HEK293 (cell line): ENCODE measurements around the gene LACRT.

Experiments used
- CTCF ChIA-PET: fragments of 350-600 bp; formaldehyde crosslinking; extraction: SDS; loops from one replicate; lab custom pipeline; 2021; ENCODE audit warnings: antibody characterized with exemption; lab: Yijun Ruan, JAX
- POLR2A ChIA-PET: fragments of 300-600 bp; formaldehyde crosslinking; extraction: SDS; loops from one replicate; lab custom pipeline; 2020; ENCODE audit warnings: antibody characterized with exemption, inconsistent platforms; lab: Yijun Ruan, JAX
- H3K27ac ChIP-seq: fragments of 200-500 bp; sonication (Bioruptor generic); 2 replicates; pipeline ENCODE4 v1.5.1; 2014; ENCODE audit warnings: low read depth, low read length, control low read depth, inconsistent platforms; ENCODE audit errors: extremely low read depth
- H3K36me3 ChIP-seq, 2 experiments: fragments of 200-500 bp in 1 of 2; sonication (Bioruptor generic) in 1 of 2; 1 replicate in 1 of 2; 2 replicates in 1 of 2; pipeline ENCODE4 v1.5.1; 2014 to 2017; ENCODE audit warnings: inconsistent platforms in 2 of 2, low read length in 2 of 2; ENCODE audit not compliant: control insufficient read depth in 2 of 2, insufficient read depth in 1 of 2
- H3K4me1 ChIP-seq: fragments of 200-500 bp; sonication (Bioruptor generic); 2 replicates; pipeline ENCODE4 v1.5.1; 2014; ENCODE audit warnings: mild to moderate bottlenecking, low read length, inconsistent platforms; ENCODE audit not compliant: control insufficient read depth, insufficient read depth
- H3K4me3 ChIP-seq: 2 replicates; pipeline ENCODE4 v1.5.1; 2011; ENCODE audit warnings: low read depth, mild to moderate bottlenecking, control low read depth, low read length, moderate library complexity
- H3K9me3 ChIP-seq: fragments of 200-500 bp; sonication (Bioruptor generic); 2 replicates; pipeline ENCODE4 v1.5.1; 2014; ENCODE audit warnings: low read depth, low read length, inconsistent platforms; ENCODE audit not compliant: control insufficient read depth, insufficient read depth
- BCL11A ChIP-seq: fragments of 450-650 bp; formaldehyde crosslinking; IDR thresholded peaks from 2 replicates; pipeline ENCODE4 v1.5.1; 2016; ENCODE audit warnings: low read depth, missing biosample characterization, missing genetic modification characterization
- KLF10 ChIP-seq: fragments of 450-650 bp; IDR thresholded peaks from 2 replicates; pipeline ENCODE4 v1.5.1; 2018; ENCODE audit warnings: missing biosample characterization, mild to moderate bottlenecking, missing genetic modification characterization
- PATZ1 ChIP-seq: fragments of 450-650 bp; formaldehyde crosslinking; IDR thresholded peaks from 2 replicates; pipeline ENCODE4 v1.5.1; 2016; ENCODE audit warnings: missing biosample characterization, missing genetic modification characterization
- REST ChIP-seq: fragments of 450-650 bp; formaldehyde crosslinking; IDR thresholded peaks from 2 replicates; pipeline ENCODE4 v1.5.1; 2016; ENCODE audit warnings: missing biosample characterization, missing genetic modification characterization
- ZBTB1 ChIP-seq: fragments of 450-650 bp; formaldehyde crosslinking; IDR thresholded peaks from 2 replicates; pipeline ENCODE4 v1.5.1; 2016; ENCODE audit warnings: missing biosample characterization, missing genetic modification characterization
- ZBTB6 ChIP-seq: fragments of 450-650 bp; formaldehyde crosslinking; IDR thresholded peaks from 2 replicates; pipeline ENCODE4 v1.5.1; 2017; ENCODE audit warnings: missing biosample characterization, missing genetic modification characterization
- ZBTB8A ChIP-seq: fragments of 450-650 bp; formaldehyde crosslinking; IDR thresholded peaks from 2 replicates; pipeline ENCODE4 v1.5.1; 2016; ENCODE audit warnings: missing biosample characterization, missing genetic modification characterization
- ZNF112 ChIP-seq: fragments of 450-650 bp; formaldehyde crosslinking; IDR thresholded peaks from 2 replicates; pipeline ENCODE4 v1.5.0; 2017; ENCODE audit warnings: missing biosample characterization, missing genetic modification characterization
- ZNF121 ChIP-seq: fragments of 450-650 bp; formaldehyde crosslinking; IDR thresholded peaks from 2 replicates; pipeline ENCODE4 v1.5.1; 2016; ENCODE audit warnings: missing biosample characterization, missing genetic modification characterization
- ZNF16 ChIP-seq: fragments of 450-650 bp; formaldehyde crosslinking; IDR thresholded peaks from 2 replicates; pipeline ENCODE4 v1.5.1; 2016; ENCODE audit warnings: low read depth, missing biosample characterization, missing genetic modification characterization
- ZNF175 ChIP-seq: fragments of 450-650 bp; formaldehyde crosslinking; IDR thresholded peaks from 2 replicates; pipeline ENCODE4 v1.5.1; 2016; ENCODE audit warnings: missing biosample characterization, missing genetic modification characterization
- ZNF19 ChIP-seq: fragments of 450-650 bp; formaldehyde crosslinking; IDR thresholded peaks from 2 replicates; pipeline ENCODE4; 2016; ENCODE audit warnings: missing biosample characterization, missing genetic modification characterization, low read depth
- ZNF2 ChIP-seq: fragments of 450-650 bp; formaldehyde crosslinking; IDR thresholded peaks from 2 replicates; pipeline ENCODE4 v1.5.1; 2016; ENCODE audit warnings: missing biosample characterization, missing genetic modification characterization
- ZNF223 ChIP-seq: fragments of 450-650 bp; formaldehyde crosslinking; IDR thresholded peaks from 2 replicates; pipeline ENCODE4 v1.5.1; 2016; ENCODE audit warnings: missing biosample characterization, missing genetic modification characterization
- ZNF274 ChIP-seq, 2 experiments: fragments of 200-500 bp in 1 of 2; fragments of 450-650 bp in 1 of 2; sonication (Bioruptor generic) in 1 of 2; formaldehyde crosslinking in 1 of 2; IDR thresholded peaks; 2 replicates each; pipeline versions ENCODE4 v1.5.1 to v1.6.1; 2014 to 2016; ENCODE audit warnings: borderline replicate concordance in 1 of 2, inconsistent platforms in 1 of 2, low read length in 1 of 2, missing biosample characterization in 1 of 2, missing genetic modification characterization in 1 of 2
- ZNF280C ChIP-seq: fragments of 450-650 bp; formaldehyde crosslinking; IDR thresholded peaks from 2 replicates; pipeline ENCODE4 v1.5.1; 2016; ENCODE audit warnings: missing biosample characterization, missing genetic modification characterization
- ZNF311 ChIP-seq: fragments of 450-650 bp; formaldehyde crosslinking; IDR thresholded peaks from 2 replicates; pipeline ENCODE4 v1.5.1; 2017; ENCODE audit warnings: missing biosample characterization, missing genetic modification characterization, borderline replicate concordance
- ZNF701 ChIP-seq: fragments of 450-650 bp; formaldehyde crosslinking; IDR thresholded peaks from 2 replicates; pipeline ENCODE4 v1.5.1; 2016; ENCODE audit warnings: missing biosample characterization, missing genetic modification characterization
- ZSCAN5A ChIP-seq: fragments of 450-650 bp; formaldehyde crosslinking; IDR thresholded peaks from 2 replicates; pipeline ENCODE4 v1.5.1; 2016; ENCODE audit warnings: missing biosample characterization, missing genetic modification characterization
- TF ChIP-seq, protein P1 (sequence below): fragments of 450-650 bp; formaldehyde crosslinking; conservative IDR thresholded peaks from 2 replicates; pipeline ENCODE4 v1.5.1; 2016; ENCODE audit warnings: low read depth, missing biosample characterization, missing genetic modification characterization
- TF ChIP-seq, protein P2 (sequence below): fragments of 450-650 bp; formaldehyde crosslinking; IDR thresholded peaks from 2 replicates; pipeline ENCODE4 v1.5.1; 2016; ENCODE audit warnings: missing biosample characterization, missing genetic modification characterization

Gene LACRT

GRCh38 chr12:54657105-54657607, 22.5 kb upstream of the LACRT start (continued):
- TF ChIP-seq ZBTB6 (tag by site-specific recombination) (no peak), ZNF19 (tag by site-specific recombination) (no peak), ZNF223 (tag by site-specific recombination) (no peak), PATZ1 (tag by site-specific recombination) (peak; percentile 12; the same call in 1 of the 2 replicates), ZNF16 (tag by site-specific recombination) (no peak), ZBTB1 (no peak)

DNA sequence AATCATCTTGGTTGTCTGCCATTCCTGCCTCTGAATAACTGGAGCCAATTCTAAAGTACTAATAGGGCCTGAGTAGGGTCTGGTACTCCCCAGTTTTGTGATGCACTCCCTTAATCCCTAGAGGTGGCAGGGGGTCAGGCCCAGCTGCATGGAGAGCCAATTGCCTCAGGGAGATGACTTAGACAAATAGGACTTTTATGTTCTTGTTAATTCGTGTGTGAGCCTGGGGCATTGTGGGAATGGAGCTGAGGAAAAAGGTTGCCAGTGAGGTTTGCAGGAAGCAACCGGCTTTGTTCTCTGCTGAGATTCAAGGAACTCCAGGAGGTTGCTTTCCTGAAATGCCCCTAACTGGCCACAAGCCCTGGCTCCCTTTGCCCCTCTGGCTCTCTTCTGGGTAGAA, 20.2 kb upstream of the LACRT start:
- Histone ChIP-seq H3K4me1 (peaks cover 5% of the 10 kb centered on the region; the same call in 1 of the 2 replicates), H3K9me3 (no peaks in the 10 kb centered on the region), H3K36me3 (no peaks in the 10 kb centered on the region), H3K27ac (no peak overlapping the region), H3K4me3 (no peak overlapping the region)
- ChIA-PET POLR2A (no interaction called here), CTCF (interaction anchor here (0.7 to 2.5 kb wide), 5 partner anchors 18 to 303 kb away, joined by 3 to 7 read pairs (median 4); no protein-coding TSS in a partner anchor)
- TF ChIP-seq ZNF2 (tag by site-specific recombination): no peak
- TF ChIP-seq ZNF274 (IDR thresholded peaks at IDR 0.05; ENCODE audit: low read length): no peak
- TF ChIP-seq ZNF274 (tag by site-specific recombination; IDR thresholded peaks at IDR 0.05; ENCODE audit: borderline replicate concordance): no peak
- no peak for TF ChIP-seq ZNF311 (tag by site-specific recombination)
- TF ChIP-seq ZNF701: no peak
- TF ChIP-seq REST (tag by site-specific recombination): no peak
- TF ChIP-seq ZNF121 (tag by site-specific recombination): no peak
- TF ChIP-seq, protein P1, sequence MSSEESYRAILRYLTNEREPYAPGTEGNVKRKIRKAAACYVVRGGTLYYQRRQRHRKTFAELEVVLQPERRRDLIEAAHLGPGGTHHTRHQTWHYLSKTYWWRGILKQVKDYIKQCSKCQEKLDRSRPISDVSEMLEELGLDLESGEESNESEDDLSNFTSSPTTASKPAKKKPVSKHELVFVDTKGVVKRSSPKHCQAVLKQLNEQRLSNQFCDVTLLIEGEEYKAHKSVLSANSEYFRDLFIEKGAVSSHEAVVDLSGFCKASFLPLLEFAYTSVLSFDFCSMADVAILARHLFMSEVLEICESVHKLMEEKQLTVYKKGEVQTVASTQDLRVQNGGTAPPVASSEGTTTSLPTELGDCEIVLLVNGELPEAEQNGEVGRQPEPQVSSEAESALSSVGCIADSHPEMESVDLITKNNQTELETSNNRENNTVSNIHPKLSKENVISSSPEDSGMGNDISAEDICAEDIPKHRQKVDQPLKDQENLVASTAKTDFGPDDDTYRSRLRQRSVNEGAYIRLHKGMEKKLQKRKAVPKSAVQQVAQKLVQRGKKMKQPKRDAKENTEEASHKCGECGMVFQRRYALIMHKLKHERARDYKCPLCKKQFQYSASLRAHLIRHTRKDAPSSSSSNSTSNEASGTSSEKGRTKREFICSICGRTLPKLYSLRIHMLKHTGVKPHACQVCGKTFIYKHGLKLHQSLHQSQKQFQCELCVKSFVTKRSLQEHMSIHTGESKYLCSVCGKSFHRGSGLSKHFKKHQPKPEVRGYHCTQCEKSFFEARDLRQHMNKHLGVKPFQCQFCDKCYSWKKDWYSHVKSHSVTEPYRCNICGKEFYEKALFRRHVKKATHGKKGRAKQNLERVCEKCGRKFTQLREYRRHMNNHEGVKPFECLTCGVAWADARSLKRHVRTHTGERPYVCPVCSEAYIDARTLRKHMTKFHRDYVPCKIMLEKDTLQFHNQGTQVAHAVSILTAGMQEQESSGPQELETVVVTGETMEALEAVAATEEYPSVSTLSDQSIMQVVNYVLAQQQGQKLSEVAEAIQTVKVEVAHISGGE (tag by site-specific recombination): no peak
- no peak for TF ChIP-seq ZNF175 (tag by site-specific recombination)
- no peak for TF ChIP-seq BCL11A (tag by site-specific recombination)
- TF ChIP-seq, protein P2, sequence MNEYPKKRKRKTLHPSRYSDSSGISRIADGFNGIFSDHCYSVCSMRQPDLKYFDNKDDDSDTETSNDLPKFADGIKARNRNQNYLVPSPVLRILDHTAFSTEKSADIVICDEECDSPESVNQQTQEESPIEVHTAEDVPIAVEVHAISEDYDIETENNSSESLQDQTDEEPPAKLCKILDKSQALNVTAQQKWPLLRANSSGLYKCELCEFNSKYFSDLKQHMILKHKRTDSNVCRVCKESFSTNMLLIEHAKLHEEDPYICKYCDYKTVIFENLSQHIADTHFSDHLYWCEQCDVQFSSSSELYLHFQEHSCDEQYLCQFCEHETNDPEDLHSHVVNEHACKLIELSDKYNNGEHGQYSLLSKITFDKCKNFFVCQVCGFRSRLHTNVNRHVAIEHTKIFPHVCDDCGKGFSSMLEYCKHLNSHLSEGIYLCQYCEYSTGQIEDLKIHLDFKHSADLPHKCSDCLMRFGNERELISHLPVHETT: no peak
- TF ChIP-seq ZNF112 (tag by site-specific recombination): no peak
- no peak for TF ChIP-seq ZNF280C (tag by site-specific recombination)
- no peak for TF ChIP-seq ZSCAN5A (tag by site-specific recombination)
- TF ChIP-seq ZBTB8A (tag by site-specific recombination): no peak
- no peak for TF ChIP-seq KLF10
